A673 (cell line): ENCODE results near the gene AIP. TPM values are rescaled to one million over a fixed set of nuclear protein-coding genes. Genes with fewer than 3 reads are reported as not detected.

ENCODE experiments used
- BruUV-seq: library from RNA; stranded (reverse); fragments of 400-500 nt; replicated peaks from 2 replicates; lab custom pipeline; 2021; lab: Mats Ljungman, UMichigan
- CTCF ChIA-PET: fragments of 300-600 bp; sonication (Branson Sonifier 250); formaldehyde crosslinking; loops from one replicate; lab custom pipeline; 2022; ENCODE audit warnings: antibody characterized with exemption; lab: Charles Lee
- POLR2A ChIA-PET: fragments of 300-600 bp; sonication (Branson Sonifier 250); formaldehyde crosslinking; loops from one replicate; lab custom pipeline; 2022; ENCODE audit warnings: antibody characterized with exemption; ENCODE audit not compliant: low non-redundant PET; lab: Charles Lee
- DNase-seq: peaks from one replicate; pipeline ENCODE4 v3.0.0-alpha.2; 2015; ENCODE audit warnings: low spot score
- H3K27ac ChIP-seq: fragments of 200-600 bp; sonication (generic); 2 replicates; pipeline ENCODE4 v1.5.1; 2016; ENCODE audit warnings: mixed run types, low read depth, mild to moderate bottlenecking, mixed read lengths, antibody characterized with exemption, low read length; ENCODE audit not compliant: poor library complexity, severe bottlenecking
- H3K27me3 ChIP-seq: fragments of 200-600 bp; sonication (generic); replicated peaks from 2 replicates; pipeline ENCODE4 v1.6.1; 2017; ENCODE audit warnings: mixed run types, low read depth, mild to moderate bottlenecking, mixed read lengths, antibody characterized with exemption, low read length; ENCODE audit not compliant: insufficient read depth, poor library complexity
- H3K36me3 ChIP-seq: fragments of 200-600 bp; sonication (generic); 2 replicates; pipeline ENCODE4 v1.6.1; 2016; ENCODE audit warnings: mixed run types, mild to moderate bottlenecking, mixed read lengths, antibody characterized with exemption, low read length; ENCODE audit not compliant: insufficient read depth, poor library complexity, severe bottlenecking
- H3K4me1 ChIP-seq: fragments of 200-600 bp; sonication (generic); 2 replicates; pipeline ENCODE4 v1.6.1; 2017; ENCODE audit warnings: mixed run types, mild to moderate bottlenecking, mixed read lengths, antibody characterized with exemption, low read length; ENCODE audit not compliant: insufficient read depth, poor library complexity, severe bottlenecking
- H3K4me3 ChIP-seq: fragments of 200-600 bp; sonication (generic); 2 replicates; pipeline ENCODE4 v1.5.1; 2016; ENCODE audit warnings: low read depth, mixed run types, mild to moderate bottlenecking, mixed read lengths, low read length; ENCODE audit not compliant: poor library complexity, severe bottlenecking
- H3K9me3 ChIP-seq: fragments of 200-600 bp; sonication (generic); 2 replicates; pipeline ENCODE4 v1.6.1; 2016; ENCODE audit warnings: mixed run types, low read depth, mild to moderate bottlenecking, mixed read lengths, antibody characterized with exemption, low read length; ENCODE audit not compliant: poor library complexity, severe bottlenecking
- EZH2 ChIP-seq: fragments of 200-600 bp; sonication (generic); IDR thresholded peaks from 2 replicates; pipeline ENCODE4 v1.6.1; 2017; ENCODE audit warnings: borderline replicate concordance, low read depth, mild to moderate bottlenecking, mixed read lengths, antibody characterized with exemption, low read length; ENCODE audit not compliant: poor library complexity, severe bottlenecking
- intact Hi-C: fragments of 100-400 bp; cut with micrococcal nuclease; formaldehyde crosslinking; loops from one replicate; pipeline ENCODE4 v1.10.0; 2022; ENCODE audit not compliant: unreplicated experiment
- total RNA-seq: library from RNA; stranded (reverse); gene quantifications from 2 replicates; pipeline ENCODE4 v1.2.3, GENCODE V29; 2021
- TF ChIP-seq, protein P1 (sequence below): fragments of 300-800, 200-600 bp; sonication (generic); conservative IDR thresholded peaks from 2 replicates; pipeline ENCODE4 v1.5.1; 2017; ENCODE audit warnings: low read depth, mild to moderate bottlenecking, antibody characterized with exemption, low read length, moderate library complexity, mixed read lengths

AIP gene
- total RNA-seq, 1 experiment from 2014 or later, result 66.0 TPM

DNA sequence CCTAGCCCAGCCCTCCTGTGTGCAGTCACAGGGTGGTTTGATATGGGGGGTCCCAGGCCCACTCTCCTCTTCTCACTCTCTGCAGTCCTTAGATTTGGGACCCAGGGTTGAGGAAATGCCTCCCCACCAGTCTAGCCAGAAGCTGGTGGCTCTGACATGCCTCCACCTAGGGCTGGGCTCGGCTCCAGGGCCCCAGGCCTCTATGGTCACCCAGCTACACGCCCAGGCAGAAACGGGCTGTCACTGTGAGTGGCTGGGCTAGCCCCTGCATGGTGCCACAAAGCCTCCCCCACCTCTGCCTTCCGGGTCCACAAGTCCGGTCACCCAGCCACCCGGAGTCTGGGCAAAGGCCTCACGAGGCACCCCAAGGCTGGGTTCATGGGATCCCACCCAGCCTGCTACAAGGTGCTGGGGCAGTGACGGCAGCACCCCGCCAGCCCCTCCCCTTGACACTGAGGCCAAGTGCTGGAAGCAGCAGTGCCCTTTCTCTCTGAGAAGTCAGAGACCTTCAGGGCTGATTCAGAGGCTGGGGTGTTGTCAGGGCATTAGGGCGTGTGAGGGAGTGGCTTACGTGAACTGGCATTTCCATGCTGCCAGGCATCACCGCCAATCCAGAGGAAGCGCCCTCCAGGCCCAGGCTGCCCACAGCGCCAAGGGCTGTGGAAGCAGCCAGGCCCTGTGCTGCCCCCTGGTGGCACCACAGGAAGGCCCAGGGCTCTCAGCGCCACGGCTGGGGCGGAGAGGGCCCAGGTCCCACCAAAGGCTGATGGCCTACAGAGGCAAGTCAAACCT lies 23.0 kb downstream of the AIP start:
- peaks cover 4% of the 10 kb centered on the region for H3K36me3 ChIP-seq
- no peaks in the 10 kb centered on the region for H3K27me3 ChIP-seq
- peak overlapping the region; percentile 75 for H3K4me3 ChIP-seq
- H3K9me3 ChIP-seq, result no peaks in the 10 kb centered on the region
- no TSS peak for BruUV-seq
- ChIA-PET POLR2A (no interaction called here), CTCF (no interaction called here)
- peaks cover 39% of the 10 kb centered on the region for H3K4me1 ChIP-seq
- TF ChIP-seq, protein P1, sequence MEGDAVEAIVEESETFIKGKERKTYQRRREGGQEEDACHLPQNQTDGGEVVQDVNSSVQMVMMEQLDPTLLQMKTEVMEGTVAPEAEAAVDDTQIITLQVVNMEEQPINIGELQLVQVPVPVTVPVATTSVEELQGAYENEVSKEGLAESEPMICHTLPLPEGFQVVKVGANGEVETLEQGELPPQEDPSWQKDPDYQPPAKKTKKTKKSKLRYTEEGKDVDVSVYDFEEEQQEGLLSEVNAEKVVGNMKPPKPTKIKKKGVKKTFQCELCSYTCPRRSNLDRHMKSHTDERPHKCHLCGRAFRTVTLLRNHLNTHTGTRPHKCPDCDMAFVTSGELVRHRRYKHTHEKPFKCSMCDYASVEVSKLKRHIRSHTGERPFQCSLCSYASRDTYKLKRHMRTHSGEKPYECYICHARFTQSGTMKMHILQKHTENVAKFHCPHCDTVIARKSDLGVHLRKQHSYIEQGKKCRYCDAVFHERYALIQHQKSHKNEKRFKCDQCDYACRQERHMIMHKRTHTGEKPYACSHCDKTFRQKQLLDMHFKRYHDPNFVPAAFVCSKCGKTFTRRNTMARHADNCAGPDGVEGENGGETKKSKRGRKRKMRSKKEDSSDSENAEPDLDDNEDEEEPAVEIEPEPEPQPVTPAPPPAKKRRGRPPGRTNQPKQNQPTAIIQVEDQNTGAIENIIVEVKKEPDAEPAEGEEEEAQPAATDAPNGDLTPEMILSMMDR, result peak; percentile 99
- TF ChIP-seq EZH2, result no peak
- peak; percentile 95 for DNase-seq
- peak overlapping the region; percentile 55 for H3K27ac ChIP-seq
- intact Hi-C loops, result loop anchor here (5.0 kb wide), 2 partner anchors 114 to 154 kb away; partner anchors contain the start of genes POLD4 and RAD9A

DNA sequence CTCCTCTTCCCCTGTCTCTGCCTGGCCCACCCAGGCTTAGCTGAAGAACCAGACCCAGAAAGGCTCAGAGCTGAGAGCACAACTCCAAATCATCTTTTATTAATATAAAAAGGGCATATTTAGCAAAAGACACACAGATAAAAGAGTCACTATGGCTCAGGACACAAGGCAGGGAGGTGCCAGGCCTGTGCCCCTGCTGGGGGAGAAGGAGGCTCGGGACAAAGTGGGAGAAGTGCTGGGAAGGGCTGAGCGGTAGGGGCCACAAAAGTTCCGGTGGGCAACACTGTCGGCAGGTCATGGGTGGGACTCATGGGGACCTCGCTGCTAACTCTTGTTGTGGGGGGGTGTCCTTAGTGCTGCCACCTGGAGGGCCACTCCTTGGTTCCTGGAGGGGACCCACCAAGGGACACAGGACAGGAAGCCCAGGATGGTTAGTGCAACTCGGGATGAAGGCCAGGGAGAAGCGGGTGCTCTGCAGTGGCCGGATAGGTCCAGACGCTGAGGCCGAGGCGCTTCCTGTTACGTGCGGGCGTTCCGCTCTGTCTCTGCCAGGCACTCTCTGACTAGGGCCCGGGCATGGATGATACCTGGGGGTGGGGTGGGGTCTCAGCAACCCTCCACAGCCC lies 23.7 kb downstream of the AIP start:
- no TSS peak for BruUV-seq

DNA sequence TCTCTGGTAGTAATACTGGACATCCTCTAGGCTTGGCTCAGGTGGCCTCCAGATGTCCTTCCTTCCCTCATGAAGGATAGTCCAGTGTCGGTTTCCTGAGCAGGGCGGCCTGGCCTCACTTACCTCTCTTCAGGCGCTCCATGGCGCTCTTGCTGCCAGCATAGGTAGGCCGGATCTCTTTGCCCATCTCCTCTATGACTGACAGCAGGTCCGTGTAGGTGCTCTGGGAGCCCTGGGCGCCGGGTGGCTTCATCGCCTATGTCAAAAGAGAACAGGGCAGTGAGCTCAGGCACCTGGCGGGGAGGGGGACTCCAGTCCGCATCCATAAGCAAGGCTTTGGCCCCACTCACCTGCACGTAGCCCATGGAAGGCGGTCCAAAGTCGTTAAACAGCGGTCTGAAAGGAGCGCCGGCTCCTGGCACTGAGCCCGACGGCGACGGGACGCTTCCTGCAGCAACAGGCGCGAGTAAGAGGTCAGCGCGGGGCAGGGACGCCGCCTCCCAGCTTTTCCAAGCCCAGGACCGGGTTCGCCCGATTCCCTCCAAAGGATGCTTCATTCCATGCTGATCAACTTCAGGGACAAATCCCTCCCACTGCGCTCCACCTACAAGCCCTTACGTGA lies 24.5 kb downstream of the AIP start:
- no peaks in the 10 kb centered on the region for H3K9me3 ChIP-seq
- no peaks in the 10 kb centered on the region for H3K36me3 ChIP-seq
- peak overlapping the region; percentile 70 for H3K4me3 ChIP-seq
- ChIA-PET CTCF (no interaction called here), POLR2A (no interaction called here)
- no peaks in the 10 kb centered on the region for H3K27me3 ChIP-seq
- H3K27ac ChIP-seq, result peak overlapping the region; percentile 92
- intact Hi-C loops, result loop anchor here (5.0 kb wide), 2 partner anchors 115 to 155 kb away; partner anchors contain the start of genes POLD4 and RAD9A
- BruUV-seq, result TSS peak; percentile 87
- TF ChIP-seq, protein P1, result no peak
- no peak for TF ChIP-seq EZH2
- DNase-seq, result no peak
- H3K4me1 ChIP-seq, result peaks cover 34% of the 10 kb centered on the region

More for the DNA sequence above, 23.7 kb downstream of the AIP start:
- Histone ChIP-seq H3K36me3 (peaks cover 4% of the 10 kb centered on the region), H3K27me3 (no peaks in the 10 kb centered on the region), H3K4me1 (peaks cover 34% of the 10 kb centered on the region), H3K4me3 (peak overlapping the region; percentile 70), H3K9me3 (no peaks in the 10 kb centered on the region), H3K27ac (no peak overlapping the region)
- CTCF ChIA-PET, result no interaction called here
- TF ChIP-seq EZH2, result no peak
- TF ChIP-seq, protein P1, result 0 out of 2 replicates have a peak, but pooled peaks have one; percentile 13
- intact Hi-C loops, result loop anchor here (5.0 kb wide), 2 partner anchors 114 to 154 kb away; partner anchors contain the start of genes POLD4 and RAD9A
- DNase-seq, result no peak
- POLR2A ChIA-PET, result no interaction called here
